HCT116 (cell line): ENCODE results near the gene PRPF39. TPM values are rescaled to one million over a fixed set of nuclear protein-coding genes. Genes with fewer than 3 reads are reported as not detected.

ENCODE experiments used
- ATAC-seq: fragments of 200-7000 bp; cut with Tn5 transposase; 2 replicates; pipeline ENCODE4 v1.9.1; 2020; ENCODE audit warnings: mild to moderate bottlenecking, moderate library complexity
- BruUV-seq: library from RNA; stranded (reverse); fragments of 400-500 nt; replicated peaks from 2 replicates; lab custom pipeline; 2021; lab: Mats Ljungman, UMichigan
- CTCF ChIA-PET: fragments of 300-600 bp; sonication (Branson Sonifier 250); formaldehyde crosslinking; loops from one replicate; lab custom pipeline; 2021; ENCODE audit warnings: antibody characterized with exemption; lab: Charles Lee
- POLR2A ChIA-PET: fragments of 300-600, 350-600 bp; sonication (Branson Sonifier 250); formaldehyde crosslinking; loops from one replicate; lab custom pipeline; 2021; ENCODE audit warnings: antibody characterized with exemption; lab: Charles Lee
- RAD21 ChIA-PET, 2 experiments: fragments of 300-600 bp; sonication (Branson Sonifier 250); formaldehyde crosslinking; loops; one replicate each; lab custom pipeline; 2023; ENCODE audit warnings: low total read pairs in 2 of 2; ENCODE audit not compliant: uncharacterized antibody in 2 of 2, unreplicated experiment in 2 of 2, low non-redundant PET in 1 of 2; lab: Charles Lee
- DNase-seq: peaks from one replicate; pipeline ENCODE4 v3.0.0-alpha.2; 2010; ENCODE audit warnings: low read depth, low spot score
- H2AFZ ChIP-seq: fragments of 200-600 bp; shearing (Covaris generic), sonication (generic); 2 replicates; pipeline ENCODE4 v1.6.1; 2017; ENCODE audit warnings: low read depth, mixed run types, mixed read lengths, antibody characterized with exemption, low read length; ENCODE audit not compliant: poor library complexity, severe bottlenecking
- H3K27ac ChIP-seq: 2 replicates; pipeline ENCODE4 v1.5.1; 2012; ENCODE audit warnings: low read depth, low read length
- H3K27me3 ChIP-seq: fragments of 200-600 bp; sonication (generic); 2 replicates; pipeline ENCODE4 v1.6.1; 2016; ENCODE audit warnings: mixed run types, low read length, mixed read lengths; ENCODE audit not compliant: insufficient read depth
- H3K36me3 ChIP-seq, 2 experiments: fragments of 200-500 bp in 1 of 2; fragments of 200-600 bp in 1 of 2; sonication (Bioruptor generic) in 1 of 2; sonication (generic) in 1 of 2; 2 replicates each; pipeline versions ENCODE4 v1.5.1 to v1.6.1; 2014 to 2016; ENCODE audit warnings: low read length in 2 of 2, inconsistent platforms in 1 of 2, mixed read lengths in 1 of 2, mixed run types in 1 of 2; ENCODE audit not compliant: insufficient read depth in 2 of 2, control insufficient read depth in 1 of 2
- H3K4me1 ChIP-seq, 2 experiments: fragments of 200-600 bp in 1 of 2; sonication (generic) in 1 of 2; 2 replicates each; pipeline versions ENCODE4 v1.5.1 to v1.6.1; 2012 to 2017; ENCODE audit warnings: low read length in 2 of 2, inconsistent platforms in 1 of 2, mild to moderate bottlenecking in 1 of 2, mixed read lengths in 1 of 2, mixed run types in 1 of 2, moderate library complexity in 1 of 2; ENCODE audit not compliant: insufficient read depth in 2 of 2, control insufficient read depth in 1 of 2
- H3K4me2 ChIP-seq: fragments of 200-600 bp; sonication (generic); 2 replicates; pipeline ENCODE4 v1.6.1; 2017; ENCODE audit warnings: mixed run types, low read length, mixed read lengths
- H3K4me3 ChIP-seq, 2 experiments: fragments of 200-600 bp in 1 of 2; sonication (generic) in 1 of 2; replicated peaks in 1 of 2; 2 replicates each; pipeline ENCODE4 v1.5.1; 2011 to 2016; ENCODE audit warnings: low read length in 2 of 2, control low read depth in 1 of 2, low read depth in 1 of 2, mild to moderate bottlenecking in 1 of 2, mixed read lengths in 1 of 2, mixed run types in 1 of 2
- H3K79me2 ChIP-seq: fragments of 200-600 bp; sonication (generic); 2 replicates; pipeline ENCODE4 v1.6.1; 2017; ENCODE audit warnings: mild to moderate bottlenecking, mixed run types, low read length, moderate library complexity, mixed read lengths; ENCODE audit not compliant: insufficient read depth
- H3K9ac ChIP-seq: fragments of 200-600 bp; sonication (generic); 2 replicates; pipeline ENCODE4 v1.6.1; 2016; ENCODE audit warnings: low read length, mixed read lengths
- H3K9me2 ChIP-seq: fragments of 200-600 bp; sonication (generic), shearing (Covaris generic); 2 replicates; pipeline ENCODE4 v1.6.1; 2017; ENCODE audit warnings: mixed run types, mild to moderate bottlenecking, moderate library complexity; ENCODE audit not compliant: insufficient read depth
- H3K9me3 ChIP-seq, 2 experiments: fragments of 200-500 bp in 1 of 2; fragments of 200-600 bp in 1 of 2; sonication (Bioruptor generic) in 1 of 2; sonication (generic) in 1 of 2; 2 replicates each; pipeline ENCODE4 v1.6.1; 2014 to 2017; ENCODE audit warnings: low read length in 2 of 2, mixed read lengths in 2 of 2, inconsistent platforms in 1 of 2, low read depth in 1 of 2, mild to moderate bottlenecking in 1 of 2, mixed run types in 1 of 2, moderate library complexity in 1 of 2; ENCODE audit not compliant: control insufficient read depth in 1 of 2, insufficient read depth in 1 of 2
- H4K20me1 ChIP-seq: fragments of 200-600 bp; sonication (generic), shearing (Covaris generic); 2 replicates; pipeline ENCODE4 v1.6.1; 2017; ENCODE audit warnings: mixed run types, mild to moderate bottlenecking, moderate library complexity; ENCODE audit not compliant: insufficient read depth
- ATF3 ChIP-seq: IDR thresholded peaks from 2 replicates; pipeline ENCODE4 v1.6.1; 2012
- CBX3 ChIP-seq: IDR thresholded peaks from 2 replicates; pipeline ENCODE4 v1.6.1; 2012; ENCODE audit warnings: low read depth
- CEBPB ChIP-seq: IDR thresholded peaks from 2 replicates; pipeline ENCODE4 v1.6.1; 2012; ENCODE audit warnings: low read depth
- CTCF ChIP-seq, 3 experiments: fragments of 200-600 bp in 1 of 3; sonication (generic) in 1 of 3; IDR thresholded peaks in 2 of 3; conservative IDR thresholded peaks in 1 of 3; 2 replicates each; pipeline ENCODE4 v1.5.1; 2012 to 2017; ENCODE audit warnings: low read depth in 2 of 3, low read length in 2 of 3, antibody characterized with exemption in 1 of 3, borderline replicate concordance in 1 of 3, control low read depth in 1 of 3, mild to moderate bottlenecking in 1 of 3, mixed read lengths in 1 of 3, mixed run types in 1 of 3, moderate library complexity in 1 of 3; ENCODE audit not compliant: insufficient read depth in 1 of 3
- EGR1 ChIP-seq: IDR thresholded peaks from 2 replicates; pipeline ENCODE4 v1.6.1; 2012; ENCODE audit warnings: low read depth
- ELF1 ChIP-seq: IDR thresholded peaks from 2 replicates; pipeline ENCODE4 v1.6.1; 2012; ENCODE audit warnings: low read depth, borderline replicate concordance
- EZH2 ChIP-seq: fragments of 200-600 bp; sonication (generic); IDR thresholded peaks from 2 replicates; pipeline ENCODE4 v1.6.1; 2017; ENCODE audit warnings: antibody characterized with exemption, mixed run types
- FOSL1 ChIP-seq: IDR thresholded peaks from 2 replicates; pipeline ENCODE4 v1.6.1; 2012; ENCODE audit warnings: low read depth
- POLR2A ChIP-seq: IDR thresholded peaks from 2 replicates; pipeline ENCODE4 v1.7.0; 2011; ENCODE audit warnings: borderline replicate concordance; ENCODE audit not compliant: insufficient read depth, insufficient read length; ENCODE audit errors: extremely low read depth
- POLR2AphosphoS5 ChIP-seq: IDR thresholded peaks from 2 replicates; pipeline ENCODE4 v1.6.1; 2011; ENCODE audit warnings: mild to moderate bottlenecking, low read depth, low read length, moderate library complexity
- REST ChIP-seq: IDR thresholded peaks from 2 replicates; pipeline ENCODE4 v1.6.1; 2012; ENCODE audit warnings: low read depth
- SP1 ChIP-seq: IDR thresholded peaks from 2 replicates; pipeline ENCODE4 v1.6.1; 2012; ENCODE audit warnings: low read depth
- SRF ChIP-seq: IDR thresholded peaks from 2 replicates; pipeline ENCODE4 v1.6.1; 2012; ENCODE audit warnings: low read depth
- YY1 ChIP-seq: IDR thresholded peaks from 2 replicates; pipeline ENCODE4 v1.6.1; 2011; ENCODE audit warnings: low read length, low read depth, moderate library complexity, mild to moderate bottlenecking; ENCODE audit not compliant: insufficient replicate concordance; ENCODE audit errors: extremely low read depth
- ZBTB33 ChIP-seq: IDR thresholded peaks from 2 replicates; pipeline ENCODE4 v1.6.1; 2011; ENCODE audit warnings: mild to moderate bottlenecking, low read length, moderate library complexity; ENCODE audit not compliant: insufficient replicate concordance; ENCODE audit errors: extremely low read depth
- intact Hi-C: fragments of 100-400 bp; cut with micrococcal nuclease; formaldehyde crosslinking; loops from 2 replicates; pipeline ENCODE4 v1.10.0; 2022
- total RNA-seq: library from RNA; stranded (reverse); gene quantifications from one replicate; pipeline ENCODE4 v1.2.1, GENCODE V29; 2021; ENCODE audit not compliant: unreplicated experiment

Gene PRPF39
- total RNA-seq, 1 experiment from 2014 or later, result 44.7 TPM

DNA sequence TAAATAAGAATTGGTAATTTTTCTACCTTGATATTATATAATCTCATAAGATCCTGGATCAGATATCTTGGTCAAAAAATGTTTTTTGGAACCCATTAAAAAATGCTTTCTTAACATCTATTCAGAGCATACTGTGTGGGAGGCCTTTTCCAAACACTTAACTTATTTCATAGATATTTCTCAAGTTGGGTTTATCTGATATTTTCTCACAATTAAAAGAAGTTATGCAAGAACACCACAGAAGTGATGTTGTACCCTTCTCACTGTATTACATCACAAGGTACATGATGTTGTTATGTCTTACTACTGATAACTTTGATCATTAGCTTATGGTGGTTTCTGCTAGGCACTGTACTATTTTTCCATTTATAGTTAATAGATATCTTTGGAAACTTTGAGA lies 23.4 kb upstream of the PRPF39 start (continued):
- no peak for TF ChIP-seq CTCF (IDR thresholded peaks at IDR 0.05 in 2 of 3, conservative IDR thresholded peaks at IDR 0.05 in 1 of 3; ENCODE audit: borderline replicate concordance in 1 of 3, insufficient read depth in 1 of 3, low read depth in 2 of 3, low read length in 2 of 3)
- no peak for TF ChIP-seq SRF
- TF ChIP-seq CBX3, result no peak
- TF ChIP-seq SP1, result no peak
- TF ChIP-seq FOSL1, result no peak
- TF ChIP-seq EGR1, result no peak
- TF ChIP-seq POLR2AphosphoS5, result no peak
- no peak for TF ChIP-seq YY1
- no peak for TF ChIP-seq CEBPB
- TF ChIP-seq EZH2, result no peak

- no peaks in the 10 kb centered on the region for H3K27me3 ChIP-seq
- H3K79me2 ChIP-seq, result no peaks in the 10 kb centered on the region
- no peak overlapping the region for H3K9ac ChIP-seq
- RAD21 ChIA-PET, result no interaction called here
- BruUV-seq, result no TSS peak
- no peak overlapping the region for H3K4me2 ChIP-seq
- H2AFZ ChIP-seq, result no peak overlapping the region
- DNase-seq (no peak), ATAC-seq (no peak)
- no peak overlapping the region for H3K27ac ChIP-seq
- no peaks in the 10 kb centered on the region for H3K36me3 ChIP-seq
- CTCF ChIA-PET, result no interaction called here
- H3K9me3 ChIP-seq, result no peaks in the 10 kb centered on the region
- H4K20me1 ChIP-seq, result no peaks in the 10 kb centered on the region
- H3K4me3 ChIP-seq, result no peak overlapping the region
- no peak for TF ChIP-seq ELF1
- no peak for TF ChIP-seq ZBTB33
- no peak for TF ChIP-seq POLR2A
- no peak for TF ChIP-seq POLR2AphosphoS5
- no peak for TF ChIP-seq ATF3
- no peak for TF ChIP-seq REST
- no peak for TF ChIP-seq EGR1
- intact Hi-C loops, result no loop called here
- POLR2A ChIA-PET, result no interaction called here
- H3K9me2 ChIP-seq, result no peaks in the 10 kb centered on the region
- no peaks in the 10 kb centered on the region for H3K4me1 ChIP-seq
Observed at GRCh38 chr14:45065540-45065939, 18.4 kb upstream of the PRPF39 start.
